GM23248 (cell line): Measurements from ENCODE around the gene ZBTB16. TPM values are rescaled to one million over a fixed set of nuclear protein-coding genes. Genes with fewer than 3 reads are reported as not detected.

Source experiments
- DNase-seq: peaks from one replicate; pipeline ENCODE4 v3.0.0-alpha.2; 2015
- H2AFZ ChIP-seq: fragments of 200-600 bp; sonication (generic); 2 replicates; pipeline ENCODE4 v1.6.1; 2016; ENCODE audit warnings: antibody characterized with exemption
- H3F3A ChIP-seq: fragments of 200-600 bp; sonication (generic); 2 replicates; pipeline ENCODE4 v1.6.1; 2016; ENCODE audit warnings: mild to moderate bottlenecking, antibody characterized with exemption, mixed run types; ENCODE audit not compliant: insufficient read depth
- H3K27ac ChIP-seq: fragments of 200-600 bp; sonication (generic); 2 replicates; pipeline ENCODE4 v1.5.1; 2016; ENCODE audit warnings: mild to moderate bottlenecking
- H3K27me3 ChIP-seq: fragments of 200-600 bp; sonication (generic); replicated peaks from 2 replicates; pipeline ENCODE4 v1.6.1; 2016; ENCODE audit warnings: mild to moderate bottlenecking; ENCODE audit not compliant: insufficient read depth
- H3K36me3 ChIP-seq: fragments of 200-600 bp; sonication (generic); 2 replicates; pipeline ENCODE4 v1.6.1; 2016; ENCODE audit warnings: low read depth, mild to moderate bottlenecking
- H3K4me1 ChIP-seq: fragments of 200-600 bp; sonication (generic); 2 replicates; pipeline ENCODE4 v1.6.1; 2016; ENCODE audit warnings: mild to moderate bottlenecking; ENCODE audit not compliant: insufficient read depth
- H3K4me2 ChIP-seq: fragments of 200-600 bp; sonication (generic); one replicate; pipeline ENCODE4 v1.6.1; 2016; ENCODE audit warnings: mild to moderate bottlenecking; ENCODE audit not compliant: unreplicated experiment
- H3K4me3 ChIP-seq: fragments of 200-600 bp; sonication (generic); 2 replicates; pipeline ENCODE4 v1.5.1; 2016; ENCODE audit warnings: mild to moderate bottlenecking
- H3K79me2 ChIP-seq: fragments of 200-600 bp; sonication (generic); 2 replicates; pipeline ENCODE4 v1.6.1; 2016; ENCODE audit warnings: mild to moderate bottlenecking; ENCODE audit not compliant: insufficient read depth
- H3K9ac ChIP-seq: fragments of 200-600 bp; sonication (generic); 2 replicates; pipeline ENCODE4 v1.6.1; 2016; ENCODE audit warnings: mild to moderate bottlenecking
- H3K9me2 ChIP-seq: fragments of 200-600 bp; sonication (generic); 2 replicates; pipeline ENCODE4 v1.6.1; 2016; ENCODE audit warnings: mixed run types, mild to moderate bottlenecking, moderate library complexity; ENCODE audit not compliant: insufficient read depth
- H3K9me3 ChIP-seq: fragments of 200-600 bp; sonication (generic); one replicate; pipeline ENCODE4 v1.6.1; 2017; ENCODE audit warnings: low read depth
- H4K20me1 ChIP-seq: fragments of 200-600 bp; sonication (generic); 2 replicates; pipeline ENCODE4 v1.6.0; 2016; ENCODE audit not compliant: insufficient read depth
- EZH2 ChIP-seq: fragments of 200-600 bp; sonication (generic); IDR thresholded peaks from 2 replicates; pipeline ENCODE4 v1.6.1; 2018; ENCODE audit warnings: antibody characterized with exemption, mild to moderate bottlenecking; ENCODE audit not compliant: insufficient read depth, poor library complexity, severe bottlenecking
- EZH2phosphoT487 ChIP-seq: fragments of 200-600 bp; sonication (generic); IDR thresholded peaks from 2 replicates; pipeline ENCODE4 v1.6.1; 2018; ENCODE audit warnings: antibody characterized with exemption, moderate library complexity, mild to moderate bottlenecking, low read depth; ENCODE audit not compliant: insufficient read depth
- WGBS, 2 experiments: methylation state at CpG; one replicate each; pipeline ENCODE4 v1.1.6; 2015 to 2017; ENCODE audit warnings: low lambda C conversion rate in 2 of 2, low coverage in 1 of 2; ENCODE audit errors: missing lambda C conversion rate in 2 of 2; 5-methylcytosine and 5-hydroxymethylcytosine counted together
- in situ Hi-C: fragments of 300-500 bp; cut with MboI; formaldehyde crosslinking; loops from 2 replicates; pipeline ENCODE4 v1.15.0; 2020
- polyA plus RNA-seq: library from polyadenylated mRNA; unstranded; fragments of >200 nt; fragmentation: Nextera tagmentation; extraction: Ambion mirVana; gene quantifications from 2 replicates; pipeline ENCODE4 v1.2.1, GENCODE V29; 2016
- total RNA-seq: library from RNA; depleted of rRNA; stranded (reverse); fragments of >200 nt; shearing (Covaris generic); gene quantifications from 2 replicates; pipeline ENCODE4 v1.2.3, GENCODE V29; 2014

The ZBTB16 gene
- total and polyA plus RNA-seq, 2 experiments from 2014 or later: not detected

DNA sequence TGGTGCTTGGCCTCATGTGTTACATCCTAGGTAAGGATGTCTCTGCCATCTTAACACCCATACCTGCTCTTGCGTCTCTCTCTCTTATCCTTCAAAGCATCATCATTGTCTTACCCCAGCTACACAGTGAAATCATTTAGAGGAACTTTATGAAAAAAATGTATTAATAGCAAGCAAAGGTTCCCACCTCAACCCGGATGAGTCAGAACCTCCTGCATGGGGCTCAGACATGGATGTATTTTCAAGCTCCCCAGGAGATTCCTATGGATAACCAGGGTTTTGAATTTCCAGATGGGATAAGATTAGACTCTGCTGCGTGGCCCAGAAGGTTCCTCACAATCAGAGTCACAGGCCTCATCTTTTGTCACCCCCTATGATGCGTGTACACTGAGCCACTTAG, 147.6 kb downstream of the ZBTB16 start:
- no peaks in the 10 kb centered on the region for H3K4me1 ChIP-seq
- no peak for DNase-seq

DNA sequence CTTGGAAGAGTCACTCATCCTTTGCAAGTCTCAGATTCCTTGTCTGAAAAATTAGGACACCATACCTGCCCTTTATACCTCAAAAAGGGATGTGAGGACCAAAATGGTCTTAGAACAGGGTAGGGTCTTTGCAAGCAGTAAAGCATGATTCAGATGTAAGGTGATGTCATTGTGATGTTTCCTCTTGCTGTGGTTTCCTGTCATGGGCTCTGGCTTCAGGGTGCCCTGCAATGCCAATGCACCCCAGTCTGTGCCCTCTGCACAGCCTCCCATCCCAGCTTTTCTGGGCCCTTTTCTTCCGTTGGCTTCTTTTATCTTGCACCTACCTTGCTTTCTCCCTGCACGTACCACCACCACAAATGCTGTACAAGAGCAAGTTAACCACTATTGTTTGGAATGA, 148.9 kb downstream of the ZBTB16 start:
- Histone ChIP-seq H3K27ac (no peak overlapping the region), H3K4me3 (no peak overlapping the region), H2AFZ (no peak overlapping the region), H3K36me3 (no peaks in the 10 kb centered on the region), H3F3A (no peaks in the 10 kb centered on the region), H3K27me3 (no peaks in the 10 kb centered on the region; the same call in 1 of the 2 replicates), H3K9me3 (no peaks in the 10 kb centered on the region), H3K79me2 (no peaks in the 10 kb centered on the region), H3K9me2 (no peaks in the 10 kb centered on the region), H3K9ac (no peak overlapping the region), H3K4me2 (no peak overlapping the region), H3K4me1 (no peaks in the 10 kb centered on the region), H4K20me1 (no peaks in the 10 kb centered on the region)
- in situ Hi-C loops: no loop called here
- no peak for TF ChIP-seq EZH2
- TF ChIP-seq EZH2phosphoT487: no peak
- WGBS, 2 experiments: 87 to 96% methylated on average over 2 of the region's 2 CpGs
- no peak for DNase-seq

More for the DNA sequence above, 147.6 kb downstream of the ZBTB16 start:
- Histone ChIP-seq H3K36me3 (no peaks in the 10 kb centered on the region), H3K9me3 (no peaks in the 10 kb centered on the region), H3K27ac (no peak overlapping the region), H2AFZ (no peak overlapping the region), H3K4me3 (no peak overlapping the region), H4K20me1 (no peaks in the 10 kb centered on the region), H3K79me2 (no peaks in the 10 kb centered on the region), H3K4me2 (no peak overlapping the region), H3K27me3 (no peaks in the 10 kb centered on the region; the same call in 1 of the 2 replicates), H3F3A (no peaks in the 10 kb centered on the region), H3K9ac (no peak overlapping the region), H3K9me2 (no peaks in the 10 kb centered on the region)
- TF ChIP-seq EZH2 (no peak), EZH2phosphoT487 (no peak)
- in situ Hi-C loops: no loop called here
- WGBS, 2 experiments: 79 to 81% methylated on average over 4 of the region's 4 CpGs

DNA sequence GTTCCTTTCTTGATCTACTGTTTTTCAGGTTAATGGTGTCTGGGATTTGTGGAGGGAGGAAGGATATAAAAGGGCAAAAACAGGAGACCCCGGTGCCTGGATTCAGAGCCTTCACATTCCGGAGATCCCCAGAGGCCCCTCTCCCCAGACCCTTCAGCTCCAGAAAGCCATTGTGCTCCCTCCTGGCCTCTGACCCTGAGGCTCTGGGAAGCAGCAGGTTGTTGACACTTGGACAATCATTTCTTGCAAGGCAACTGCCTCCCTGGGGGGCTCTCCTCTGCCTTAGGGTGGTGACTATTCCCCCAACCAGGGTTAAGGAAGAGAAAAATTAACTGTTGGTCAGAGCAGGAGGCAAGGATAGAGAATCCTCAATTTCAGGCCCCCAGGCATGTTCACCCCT, 149.8 kb downstream of the ZBTB16 start:
- DNase-seq: no peak
- Histone ChIP-seq H2AFZ (no peak overlapping the region), H3K27me3 (no peaks in the 10 kb centered on the region; the same call in 1 of the 2 replicates), H3K4me2 (no peak overlapping the region), H4K20me1 (no peaks in the 10 kb centered on the region), H3K4me1 (no peaks in the 10 kb centered on the region), H3K9me3 (no peaks in the 10 kb centered on the region), H3K36me3 (no peaks in the 10 kb centered on the region), H3K9me2 (no peaks in the 10 kb centered on the region), H3K4me3 (no peak overlapping the region), H3K27ac (no peak overlapping the region), H3K9ac (no peak overlapping the region), H3K79me2 (no peaks in the 10 kb centered on the region), H3F3A (no peaks in the 10 kb centered on the region)
- WGBS, 2 experiments: 64 to 65% methylated on average over 2 of the region's 2 CpGs
- TF ChIP-seq EZH2phosphoT487 (no peak), EZH2 (no peak)
- in situ Hi-C loops: no loop called here

DNA sequence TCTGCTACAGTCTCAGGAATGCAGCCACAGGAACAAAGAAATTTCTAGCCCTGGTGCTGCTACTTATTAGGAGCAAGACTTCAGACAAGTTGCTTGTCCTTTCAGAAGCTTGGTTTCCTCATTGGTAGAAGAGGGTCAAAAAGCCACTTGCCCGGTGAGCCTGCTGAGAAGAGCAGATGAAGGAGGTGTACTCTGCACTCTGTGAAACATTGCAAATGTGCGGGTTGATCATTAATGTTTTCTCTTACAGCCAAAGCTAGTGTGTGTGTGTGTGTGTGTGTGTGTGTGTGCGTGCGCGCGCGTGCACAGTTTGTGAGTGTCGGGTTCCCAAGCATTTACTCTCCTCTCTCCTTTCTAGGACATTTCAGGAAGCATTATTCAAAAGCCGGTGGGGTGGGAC, 150.4 kb downstream of the ZBTB16 start:
- no peak overlapping the region for H2AFZ ChIP-seq
- H3K27me3 ChIP-seq: no peaks in the 10 kb centered on the region; the same call in 1 of the 2 replicates
- H3K36me3 ChIP-seq: no peaks in the 10 kb centered on the region
- H3K27ac ChIP-seq: no peak overlapping the region
- H3K4me1 ChIP-seq: no peaks in the 10 kb centered on the region
- H3K4me3 ChIP-seq: no peak overlapping the region
- H3K9ac ChIP-seq: no peak overlapping the region
- no peaks in the 10 kb centered on the region for H3K9me2 ChIP-seq
- DNase-seq: no peak
- in situ Hi-C loops: no loop called here
- WGBS, 2 experiments: 86 to 88% methylated on average over 8 to 9 of the region's 9 CpGs
- no peaks in the 10 kb centered on the region for H4K20me1 ChIP-seq
- H3K9me3 ChIP-seq: no peaks in the 10 kb centered on the region
- TF ChIP-seq EZH2phosphoT487 (no peak), EZH2 (no peak)
- H3K4me2 ChIP-seq: no peak overlapping the region
- no peaks in the 10 kb centered on the region for H3K79me2 ChIP-seq
- H3F3A ChIP-seq: no peaks in the 10 kb centered on the region

DNA sequence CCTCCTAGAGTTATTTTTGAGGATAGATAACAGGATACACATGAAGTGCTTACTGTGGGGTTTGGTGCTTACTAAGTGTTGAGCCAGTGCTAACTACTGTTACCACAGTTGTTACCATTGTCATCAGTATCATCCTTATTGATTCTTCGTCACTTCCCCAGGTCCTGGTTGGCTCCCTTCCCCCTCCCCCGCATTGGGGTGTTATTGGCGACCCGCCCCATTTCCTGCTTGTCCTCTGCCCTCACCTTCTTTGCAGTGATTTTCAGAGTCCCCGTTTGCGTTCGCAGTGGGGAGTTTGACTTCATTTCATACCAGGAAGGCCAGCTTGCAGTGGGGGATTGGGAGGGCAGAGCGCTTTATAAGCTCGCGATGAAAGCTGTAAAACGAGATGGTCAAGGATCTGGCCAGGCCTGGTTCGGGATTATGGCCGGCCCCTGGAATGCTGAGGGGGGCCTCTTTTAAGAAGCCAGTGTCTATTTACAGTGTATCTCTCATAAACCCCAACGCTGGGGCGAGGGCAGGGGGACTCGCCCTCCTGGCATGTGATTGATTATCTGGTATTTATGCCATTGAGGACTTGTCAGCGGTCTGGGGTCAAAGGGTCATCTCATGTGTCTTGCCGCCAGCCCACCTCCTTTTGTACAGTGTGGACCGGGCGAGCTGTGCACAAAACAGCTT, 152.1 kb downstream of the ZBTB16 start:
- no peaks in the 10 kb centered on the region; the same call in none of the 2 replicates for H3K27me3 ChIP-seq
- H3K9me2 ChIP-seq: no peaks in the 10 kb centered on the region
- no peaks in the 10 kb centered on the region for H3K4me1 ChIP-seq
- TF ChIP-seq EZH2 (no peak), EZH2phosphoT487 (no peak)
- H3K4me2 ChIP-seq: no peak overlapping the region
- WGBS, 2 experiments: 85 to 86% methylated on average over 20 of the region's 20 CpGs
- no peak for DNase-seq
- H3K9ac ChIP-seq: no peak overlapping the region
- no peaks in the 10 kb centered on the region for H3K9me3 ChIP-seq
- no peak overlapping the region for H3K27ac ChIP-seq
- H2AFZ ChIP-seq: no peak overlapping the region
- H3F3A ChIP-seq: no peaks in the 10 kb centered on the region
- no peak overlapping the region for H3K4me3 ChIP-seq
- H3K36me3 ChIP-seq: no peaks in the 10 kb centered on the region
- in situ Hi-C loops: no loop called here
- H4K20me1 ChIP-seq: no peaks in the 10 kb centered on the region
- H3K79me2 ChIP-seq: no peaks in the 10 kb centered on the region
